ENCODE results near the gene ADCK1. TPM values are rescaled to one million over a fixed set of nuclear protein-coding genes. Genes with fewer than 3 reads are reported as not detected.
"Not testable (repeated sequence)": the region's sequence is repeated elsewhere in the genome, so short reads cannot be mapped to it uniquely, and the experiment has no call there.

Gene ADCK1
- total RNA-seq, 1 experiment from 2014 or later, result 8.8 TPM

DNA sequence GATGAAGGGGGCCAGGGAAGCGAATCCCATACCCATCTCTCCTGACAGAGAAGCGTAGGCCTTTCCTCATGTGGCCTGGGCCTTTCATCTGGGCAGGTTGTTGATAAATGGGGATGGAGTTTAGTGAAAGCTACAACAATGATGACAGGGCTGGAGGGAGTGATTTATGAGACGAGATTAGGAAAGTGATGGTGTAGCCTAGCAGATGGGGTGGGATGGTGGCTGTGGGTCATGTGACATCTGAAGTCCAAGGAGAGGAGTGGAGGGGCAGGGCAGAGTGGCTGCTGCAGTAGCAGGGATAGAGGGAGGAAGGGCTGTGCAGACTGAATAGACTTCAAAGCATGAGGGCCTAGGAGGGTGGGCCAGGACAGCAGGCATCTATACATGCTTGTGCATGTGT is 85.5 kb downstream of the ADCK1 start:
- Mint-ChIP-seq H3K36me3 (ENCODE audit: insufficient read depth, unreplicated experiment) (no peaks in the 10 kb centered on the region), H3K4me3 (ENCODE audit: unreplicated experiment) (no peak overlapping the region), H3K27me3 (ENCODE audit: insufficient read depth, unreplicated experiment) (no peaks in the 10 kb centered on the region), H3K27ac (ENCODE audit: unreplicated experiment) (no peak overlapping the region), H3K9me3 (ENCODE audit: unreplicated experiment) (no peaks in the 10 kb centered on the region), H3K4me1 (ENCODE audit: low read depth, unreplicated experiment) (no peaks in the 10 kb centered on the region)
- Histone ChIP-seq H3K4me3 (ENCODE audit: low read depth, low read length) (no peak overlapping the region), H3K4me1 (no peaks in the 10 kb centered on the region), H3K9me3 (no peaks in the 10 kb centered on the region; the same call in 1 of the 2 replicates), H3K36me3 (ENCODE audit: control insufficient read depth, insufficient read depth, low read length) (no peaks in the 10 kb centered on the region), H3K27me3 (replicated peaks; ENCODE audit: control insufficient read depth, insufficient read depth, low read length) (no peaks in the 10 kb centered on the region)
- intact Hi-C loops (cut with micrococcal nuclease; ENCODE audit: unreplicated experiment), result no loop called here
- no peak for DNase-seq
- TF ChIP-seq, protein P1, sequence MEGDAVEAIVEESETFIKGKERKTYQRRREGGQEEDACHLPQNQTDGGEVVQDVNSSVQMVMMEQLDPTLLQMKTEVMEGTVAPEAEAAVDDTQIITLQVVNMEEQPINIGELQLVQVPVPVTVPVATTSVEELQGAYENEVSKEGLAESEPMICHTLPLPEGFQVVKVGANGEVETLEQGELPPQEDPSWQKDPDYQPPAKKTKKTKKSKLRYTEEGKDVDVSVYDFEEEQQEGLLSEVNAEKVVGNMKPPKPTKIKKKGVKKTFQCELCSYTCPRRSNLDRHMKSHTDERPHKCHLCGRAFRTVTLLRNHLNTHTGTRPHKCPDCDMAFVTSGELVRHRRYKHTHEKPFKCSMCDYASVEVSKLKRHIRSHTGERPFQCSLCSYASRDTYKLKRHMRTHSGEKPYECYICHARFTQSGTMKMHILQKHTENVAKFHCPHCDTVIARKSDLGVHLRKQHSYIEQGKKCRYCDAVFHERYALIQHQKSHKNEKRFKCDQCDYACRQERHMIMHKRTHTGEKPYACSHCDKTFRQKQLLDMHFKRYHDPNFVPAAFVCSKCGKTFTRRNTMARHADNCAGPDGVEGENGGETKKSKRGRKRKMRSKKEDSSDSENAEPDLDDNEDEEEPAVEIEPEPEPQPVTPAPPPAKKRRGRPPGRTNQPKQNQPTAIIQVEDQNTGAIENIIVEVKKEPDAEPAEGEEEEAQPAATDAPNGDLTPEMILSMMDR (IDR thresholded peaks at IDR 0.05; ENCODE audit: insufficient read depth in 1 of 2, low read depth in 1 of 2, low read length in 1 of 2, severe bottlenecking in 1 of 2, unreplicated experiment in 1 of 2), result no peak
- CTCF ChIA-PET, result no interaction called here
- POLR2A ChIA-PET, result no interaction called here
- no TSS peak for BruUV-seq (replicated peaks)

DNA sequence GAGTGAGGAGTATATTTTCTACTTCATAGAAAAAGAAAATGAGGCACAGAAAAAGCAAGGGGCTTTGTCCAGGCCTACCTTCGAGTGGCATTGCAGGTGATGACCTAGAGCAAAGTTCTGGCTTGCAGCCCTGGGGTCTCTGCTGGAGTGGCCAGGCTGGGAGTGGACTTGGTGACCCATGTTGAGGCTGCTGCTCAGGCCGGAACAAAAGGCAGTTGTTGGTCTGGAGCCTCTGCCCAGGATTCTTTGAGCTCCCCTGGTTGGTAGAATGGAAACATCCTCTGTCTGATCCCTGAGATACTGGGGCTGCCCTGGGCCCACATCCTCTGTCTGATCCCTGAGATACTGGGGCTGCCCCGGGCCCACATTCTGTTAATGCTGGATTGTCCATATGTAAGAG is 86.1 kb downstream of the ADCK1 start:
- TF ChIP-seq, protein P1 (IDR thresholded peaks at IDR 0.05; ENCODE audit: insufficient read depth in 1 of 2, low read depth in 1 of 2, low read length in 1 of 2, severe bottlenecking in 1 of 2, unreplicated experiment in 1 of 2), result no peak
- Histone ChIP-seq H3K36me3 (ENCODE audit: control insufficient read depth, insufficient read depth, low read length) (no peaks in the 10 kb centered on the region), H3K27me3 (replicated peaks; ENCODE audit: control insufficient read depth, insufficient read depth, low read length) (no peaks in the 10 kb centered on the region), H3K9me3 (no peaks in the 10 kb centered on the region; the same call in 1 of the 2 replicates), H3K4me3 (ENCODE audit: low read depth, low read length) (no peak overlapping the region), H3K4me1 (no peaks in the 10 kb centered on the region)
- CTCF ChIA-PET, result no interaction called here
- no TSS peak for BruUV-seq (replicated peaks)
- no peak overlapping the region for H3K4me3 Mint-ChIP-seq (ENCODE audit: unreplicated experiment)
- no peaks in the 10 kb centered on the region for H3K27me3 Mint-ChIP-seq (ENCODE audit: insufficient read depth, unreplicated experiment)
- DNase-seq, result no peak
- POLR2A ChIA-PET, result no interaction called here
- H3K27ac Mint-ChIP-seq (ENCODE audit: unreplicated experiment), result no peak overlapping the region
- intact Hi-C loops (cut with micrococcal nuclease; ENCODE audit: unreplicated experiment), result no loop called here
- H3K9me3 Mint-ChIP-seq (ENCODE audit: unreplicated experiment), result no peaks in the 10 kb centered on the region
- no peaks in the 10 kb centered on the region for H3K36me3 Mint-ChIP-seq (ENCODE audit: insufficient read depth, unreplicated experiment)
- no peaks in the 10 kb centered on the region for H3K4me1 Mint-ChIP-seq (ENCODE audit: low read depth, unreplicated experiment)

DNA sequence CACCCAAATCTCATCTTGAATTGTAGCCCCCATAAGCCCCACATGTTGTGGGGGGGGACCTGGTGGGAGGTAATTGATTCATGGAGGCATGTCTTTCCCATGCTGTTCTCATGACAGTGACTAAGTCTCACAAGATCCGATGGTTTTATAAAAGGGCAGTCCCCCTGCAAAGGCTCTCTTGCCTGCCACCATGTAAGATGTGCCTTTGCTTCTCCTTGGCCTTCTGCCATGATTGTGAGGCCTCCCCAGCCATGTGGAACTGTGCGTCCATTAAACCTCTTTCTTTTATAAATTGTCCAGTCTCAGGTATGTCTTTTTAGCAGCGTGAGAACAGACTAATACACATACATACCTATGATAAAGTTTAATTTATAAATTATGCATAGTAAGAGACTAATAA is 89.0 kb downstream of the ADCK1 start:
- H3K36me3 Mint-ChIP-seq (ENCODE audit: insufficient read depth, unreplicated experiment); H3K9me3 ChIP-seq; DNase-seq; H3K27ac Mint-ChIP-seq (ENCODE audit: unreplicated experiment); H3K4me1 Mint-ChIP-seq (ENCODE audit: low read depth, unreplicated experiment); BruUV-seq (replicated peaks); H3K27me3 Mint-ChIP-seq (ENCODE audit: insufficient read depth, unreplicated experiment); H3K4me1 ChIP-seq; H3K4me3 ChIP-seq (ENCODE audit: low read depth, low read length); CTCF ChIA-PET; H3K4me3 Mint-ChIP-seq (ENCODE audit: unreplicated experiment); intact Hi-C loops (cut with micrococcal nuclease; ENCODE audit: unreplicated experiment); H3K27me3 ChIP-seq (replicated peaks; ENCODE audit: control insufficient read depth, insufficient read depth, low read length); POLR2A ChIA-PET; H3K36me3 ChIP-seq (ENCODE audit: control insufficient read depth, insufficient read depth, low read length); H3K9me3 Mint-ChIP-seq (ENCODE audit: unreplicated experiment): not testable (repeated sequence)

DNA sequence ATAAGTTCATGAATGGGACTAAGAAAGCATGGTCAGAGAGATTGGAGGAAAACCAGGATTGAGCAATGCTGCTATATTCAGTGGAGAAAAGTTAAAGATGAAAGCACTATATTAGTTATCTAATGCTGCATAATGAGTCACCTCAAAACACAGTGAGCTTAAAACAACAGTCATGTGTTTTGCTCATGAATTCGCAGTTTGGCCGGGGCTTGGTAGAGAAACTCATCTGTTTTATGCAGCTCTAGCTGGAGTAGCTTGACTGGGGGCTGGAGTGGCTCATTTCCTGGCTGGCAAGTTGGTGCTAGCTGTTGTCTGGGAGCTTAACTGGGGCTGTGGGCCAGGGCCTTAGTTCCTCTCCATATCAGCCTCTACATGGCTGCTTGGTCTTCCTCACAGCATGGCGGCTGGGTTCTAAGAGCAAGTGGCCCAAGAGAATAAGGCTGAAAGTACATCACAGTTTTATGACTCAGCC is 90.1 kb downstream of the ADCK1 start:
- H3K27me3 Mint-ChIP-seq (ENCODE audit: insufficient read depth, unreplicated experiment), result no peaks in the 10 kb centered on the region
- H3K4me1 Mint-ChIP-seq (ENCODE audit: low read depth, unreplicated experiment), result no peaks in the 10 kb centered on the region
- Histone ChIP-seq H3K4me1 (no peaks in the 10 kb centered on the region), H3K36me3 (ENCODE audit: control insufficient read depth, insufficient read depth, low read length) (no peaks in the 10 kb centered on the region), H3K27me3 (replicated peaks; ENCODE audit: control insufficient read depth, insufficient read depth, low read length) (no peaks in the 10 kb centered on the region), H3K9me3 (no peaks in the 10 kb centered on the region; the same call in 1 of the 2 replicates), H3K4me3 (ENCODE audit: low read depth, low read length) (no peak overlapping the region)
- TF ChIP-seq, protein P1 (IDR thresholded peaks at IDR 0.05; ENCODE audit: insufficient read depth in 1 of 2, low read depth in 1 of 2, low read length in 1 of 2, severe bottlenecking in 1 of 2, unreplicated experiment in 1 of 2), result no peak
- CTCF ChIA-PET, result no interaction called here
- DNase-seq, result no peak
- POLR2A ChIA-PET, result no interaction called here
- no peaks in the 10 kb centered on the region for H3K36me3 Mint-ChIP-seq (ENCODE audit: insufficient read depth, unreplicated experiment)
- intact Hi-C loops (cut with micrococcal nuclease; ENCODE audit: unreplicated experiment), result no loop called here
- H3K27ac Mint-ChIP-seq (ENCODE audit: unreplicated experiment), result no peak overlapping the region
- no peaks in the 10 kb centered on the region for H3K9me3 Mint-ChIP-seq (ENCODE audit: unreplicated experiment)
- BruUV-seq (replicated peaks), result no TSS peak
- no peak overlapping the region for H3K4me3 Mint-ChIP-seq (ENCODE audit: unreplicated experiment)
